HG03460 (cell line): ENCODE data around the gene BICRA.
"Not testable (repeated sequence)": the region's sequence is repeated elsewhere in the genome, so short reads cannot be mapped to it uniquely, and the experiment has no call there.

ENCODE experiments used
- ATAC-seq: cut with Tn5 transposase; IDR thresholded peaks from one replicate; pipeline ENCODE4 v1.9.1; 2021; ENCODE audit not compliant: unreplicated experiment

The BICRA gene

DNA sequence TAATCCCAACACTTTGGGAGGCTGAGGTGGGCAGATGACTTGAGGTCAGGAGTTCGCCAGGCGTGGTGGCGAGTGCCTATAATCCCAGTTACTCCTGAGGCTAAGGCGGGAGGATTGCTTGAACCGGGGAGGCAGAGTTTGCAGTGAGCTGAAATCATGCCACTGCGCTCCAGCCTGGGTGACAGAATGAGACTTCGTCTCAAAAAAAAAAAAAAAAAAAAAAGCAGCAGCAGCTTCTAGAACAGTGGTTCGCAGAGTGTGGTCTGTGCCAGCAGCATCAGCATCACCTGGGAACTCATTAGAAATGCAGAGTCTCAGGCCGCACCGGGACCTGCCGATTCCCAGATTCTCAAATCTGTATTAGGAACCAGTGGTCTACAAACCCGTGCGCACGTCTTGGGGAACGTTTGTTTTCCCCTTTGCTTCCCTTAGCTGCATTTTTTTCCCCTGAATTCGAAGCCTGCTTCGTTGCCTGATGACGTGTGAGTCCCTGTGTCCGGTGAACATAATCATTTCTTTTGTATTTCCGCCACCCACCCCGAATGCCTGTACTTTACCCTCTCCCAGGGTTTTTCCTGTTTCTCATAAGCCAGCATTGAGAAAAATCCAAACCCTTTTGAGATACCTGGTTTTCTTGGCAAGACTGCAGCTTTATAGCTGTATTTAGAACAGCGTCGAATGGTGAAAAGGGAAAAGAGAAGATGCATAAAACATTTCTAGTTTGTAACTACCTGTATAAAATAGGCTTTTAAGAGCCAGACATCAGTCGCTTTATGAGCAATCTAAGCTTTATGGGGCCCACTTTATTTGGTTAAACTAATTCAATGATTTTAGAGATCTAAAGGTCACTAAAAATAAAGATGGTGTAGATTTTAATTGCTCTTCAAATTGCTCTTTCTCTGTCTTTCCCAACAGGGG lies 49.8 kb downstream of the BICRA start:
- ATAC-seq = no peak

DNA sequence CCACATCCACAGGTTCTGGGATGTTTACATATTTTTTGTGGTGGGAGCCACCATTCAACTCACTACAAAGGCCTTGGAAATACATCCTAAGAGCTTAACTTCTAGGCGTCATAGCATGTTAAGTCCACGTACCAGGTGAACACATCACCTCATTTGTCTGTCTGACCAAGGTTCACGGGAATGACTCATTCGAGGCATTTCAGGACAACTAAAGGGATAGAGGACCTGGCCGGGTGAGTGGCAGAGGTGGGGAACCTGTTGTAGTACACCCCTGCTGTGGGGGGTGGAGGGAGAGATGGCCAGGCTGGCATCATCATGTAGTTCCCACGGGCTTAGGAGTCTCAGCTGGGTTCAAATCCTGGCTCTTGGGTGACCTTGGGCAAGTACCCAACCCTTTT lies 51.5 kb downstream of the BICRA start:
- no peak for ATAC-seq

DNA sequence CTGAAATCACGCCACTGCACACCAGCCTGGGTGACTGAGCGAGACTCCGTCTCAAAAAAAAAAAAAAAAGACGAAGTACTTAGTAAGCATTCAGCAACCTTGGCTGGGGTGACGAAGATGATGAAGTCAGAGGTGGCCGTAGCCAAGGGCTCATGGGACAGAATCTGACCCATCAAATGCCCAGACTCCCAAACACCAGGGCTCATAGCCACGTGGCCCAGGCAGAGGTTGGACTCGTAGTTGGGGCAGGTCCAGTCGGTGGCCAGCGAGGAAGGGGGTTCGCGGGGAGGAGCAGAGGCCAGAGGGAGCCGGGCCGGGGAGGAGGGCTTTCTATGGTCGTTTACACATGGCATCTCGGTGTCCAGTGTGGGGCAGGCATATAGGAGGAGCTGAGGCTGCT lies 52.2 kb downstream of the BICRA start:
- no peak for ATAC-seq

DNA sequence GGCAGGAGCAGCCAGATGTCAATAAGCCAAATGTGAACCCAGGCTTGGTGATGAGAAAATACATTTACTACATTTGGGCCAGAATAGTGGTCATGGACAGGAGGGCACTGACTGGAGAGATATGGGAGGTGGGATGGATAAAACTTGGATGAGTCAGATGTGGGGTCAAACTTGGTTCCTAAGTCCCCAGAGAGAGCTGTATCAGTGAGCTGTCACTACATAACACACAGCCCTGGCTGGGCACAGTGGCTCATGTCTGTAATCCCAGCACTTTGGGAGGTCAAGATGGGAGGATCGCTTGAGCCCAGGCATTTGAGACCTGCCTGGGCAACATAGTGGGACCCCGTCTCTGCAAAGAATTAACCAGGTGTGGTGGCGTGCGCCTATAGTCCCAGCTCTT lies 52.7 kb downstream of the BICRA start:
- no peak for ATAC-seq

GRCh38 chr19:47663435-47663910 lies 54.5 kb downstream of the BICRA start:
- ATAC-seq = no peak

DNA sequence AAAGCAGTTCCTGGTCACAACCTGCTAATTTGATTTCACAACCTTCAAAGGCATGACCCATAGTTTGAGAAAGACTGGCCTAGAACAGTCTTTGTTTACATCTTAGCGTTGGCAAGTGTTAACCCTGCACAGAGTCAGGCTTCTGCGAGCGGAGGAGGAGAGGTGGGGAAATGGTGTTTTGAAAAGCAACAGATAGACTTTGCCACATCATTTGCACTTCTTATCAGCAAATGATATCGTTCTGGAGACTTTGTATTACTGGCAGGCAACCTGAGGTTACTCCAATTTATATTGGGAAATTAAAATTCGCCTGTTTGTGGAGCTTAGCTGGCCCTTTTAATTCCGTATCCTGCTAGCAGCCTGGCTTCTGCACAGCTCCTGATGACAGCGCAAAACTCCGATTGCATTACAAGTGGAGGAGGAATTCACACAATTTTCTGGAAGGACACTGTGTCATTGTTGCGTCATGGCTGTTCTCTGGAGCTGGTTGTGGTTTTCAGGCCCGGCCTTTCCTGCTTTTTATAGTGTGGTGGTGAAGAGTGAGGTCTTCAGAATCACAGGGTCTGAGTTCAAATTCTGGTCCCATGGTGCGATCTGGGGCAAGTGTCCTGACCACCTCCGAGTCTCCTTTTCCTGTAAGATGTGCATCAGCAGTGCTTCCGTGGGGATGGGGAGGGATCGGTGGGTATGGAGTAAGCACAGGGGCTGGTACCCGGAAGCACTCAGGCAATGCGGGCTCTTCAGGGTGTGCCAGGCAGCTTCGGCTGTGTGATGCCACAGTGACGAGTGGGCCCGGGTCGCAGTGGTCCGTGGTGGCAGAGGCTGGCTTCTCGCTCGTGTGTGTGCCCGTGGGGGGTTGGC lies 55.2 kb downstream of the BICRA start:
- ATAC-seq = no peak

DNA sequence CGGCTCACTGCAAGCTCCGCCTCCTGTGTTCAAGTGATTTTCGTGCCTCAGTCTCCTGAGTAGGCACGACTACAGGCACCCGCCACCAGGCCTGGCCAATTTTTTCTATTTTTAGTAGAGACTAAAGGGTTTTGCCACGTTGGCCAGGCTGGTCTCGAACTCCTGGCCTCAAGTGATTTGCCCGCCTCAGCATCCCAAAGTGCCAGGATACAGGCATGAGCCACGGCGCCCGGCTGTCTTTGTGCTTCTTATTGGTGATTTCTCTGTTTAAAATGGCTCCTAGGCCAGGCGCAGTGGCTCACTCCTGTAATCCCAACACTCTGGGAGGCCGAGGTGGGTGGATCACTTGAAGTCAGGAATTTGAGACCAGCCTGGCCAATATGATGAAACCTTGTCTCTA lies 59.6 kb downstream of the BICRA start:
- not testable (repeated sequence) for ATAC-seq

- ATAC-seq = no peak
Measured at GRCh38 chr19:47670736-47671135, 61.8 kb downstream of the BICRA start.

DNA sequence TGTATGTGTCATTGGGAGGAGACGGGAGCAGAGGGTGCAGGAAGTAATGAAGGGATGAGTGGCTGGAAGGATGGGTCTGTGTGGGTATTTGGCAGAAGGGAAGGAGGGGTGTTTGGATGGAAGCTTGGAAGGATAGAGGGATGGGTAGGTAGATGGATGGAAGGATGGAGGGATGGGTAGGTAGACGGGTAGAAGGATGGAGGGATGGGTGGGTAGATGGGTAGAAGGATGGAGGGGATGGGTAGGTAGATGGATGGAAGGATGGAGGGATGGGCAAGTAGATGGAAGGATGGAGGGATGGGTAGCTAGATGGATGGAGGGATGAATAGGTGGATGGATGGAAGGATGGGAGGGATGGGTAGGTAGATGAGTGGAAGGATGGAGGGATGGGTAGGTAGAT lies 62.6 kb downstream of the BICRA start:
- no peak for ATAC-seq

DNA sequence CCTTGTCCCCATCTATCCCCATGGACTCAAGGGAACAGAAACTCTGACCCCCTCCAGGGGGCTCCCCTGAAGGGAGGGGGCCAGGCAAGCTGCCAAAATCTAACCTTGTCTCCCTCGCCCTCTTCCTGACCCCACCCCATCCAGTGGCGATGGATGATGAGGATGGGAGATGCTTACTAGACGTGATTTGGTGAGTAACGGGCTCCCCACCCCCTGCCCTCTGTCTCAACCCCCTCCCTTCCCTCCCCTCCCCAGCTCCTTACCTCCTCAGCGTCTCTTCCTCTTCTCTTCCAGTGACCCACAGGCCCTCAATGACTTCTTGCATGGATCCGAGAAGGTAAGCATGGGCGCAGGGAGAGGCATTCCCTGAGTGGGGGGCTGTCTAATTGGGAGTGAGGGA lies 64.5 kb downstream of the BICRA start:
- ATAC-seq = no peak

DNA sequence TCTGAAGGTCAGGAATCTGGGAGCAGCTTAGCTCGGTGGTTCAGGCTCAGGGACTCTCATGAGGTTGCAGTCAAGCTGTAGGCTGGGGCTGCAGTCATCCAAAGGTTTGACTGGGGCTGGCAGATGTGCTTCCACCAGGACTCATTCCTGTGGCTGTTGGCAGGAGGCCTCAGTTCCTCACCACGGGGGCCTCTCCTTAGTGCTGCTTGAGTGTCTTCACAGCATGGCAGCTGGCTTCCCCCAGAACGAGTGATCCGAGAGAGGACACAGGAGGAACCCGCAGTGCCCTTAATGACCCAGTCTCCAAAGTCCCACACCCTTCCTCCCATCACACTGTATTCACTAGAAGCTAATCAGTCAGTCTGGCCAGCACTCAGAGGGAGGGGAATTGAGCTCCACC lies 65.6 kb downstream of the BICRA start:
- no peak for ATAC-seq

GRCh38 chr19:47675271-47675670 lies 66.3 kb downstream of the BICRA start:
- ATAC-seq = no peak

- ATAC-seq = no peak
Measured at GRCh38 chr19:47675859-47676258, 66.9 kb downstream of the BICRA start.

DNA sequence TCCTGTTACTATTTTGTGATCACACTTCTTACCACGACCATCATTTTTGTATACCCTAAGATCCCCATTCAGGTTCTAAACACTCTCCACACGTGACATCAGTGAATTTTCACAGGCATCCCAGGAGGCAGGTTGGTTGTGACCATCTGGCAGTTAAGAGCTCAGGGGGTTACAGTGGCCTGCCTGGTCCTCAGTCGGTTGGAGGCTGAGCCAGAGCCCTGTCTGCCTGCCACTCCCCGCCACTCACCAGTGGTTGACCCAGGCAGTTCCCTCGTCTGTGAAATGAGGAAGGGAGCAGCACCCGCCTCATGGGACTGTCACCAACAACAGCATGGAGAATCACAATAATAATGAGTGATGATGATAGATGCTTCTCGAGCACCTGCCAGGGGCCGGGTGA lies 67.9 kb downstream of the BICRA start:
- no peak for ATAC-seq

DNA sequence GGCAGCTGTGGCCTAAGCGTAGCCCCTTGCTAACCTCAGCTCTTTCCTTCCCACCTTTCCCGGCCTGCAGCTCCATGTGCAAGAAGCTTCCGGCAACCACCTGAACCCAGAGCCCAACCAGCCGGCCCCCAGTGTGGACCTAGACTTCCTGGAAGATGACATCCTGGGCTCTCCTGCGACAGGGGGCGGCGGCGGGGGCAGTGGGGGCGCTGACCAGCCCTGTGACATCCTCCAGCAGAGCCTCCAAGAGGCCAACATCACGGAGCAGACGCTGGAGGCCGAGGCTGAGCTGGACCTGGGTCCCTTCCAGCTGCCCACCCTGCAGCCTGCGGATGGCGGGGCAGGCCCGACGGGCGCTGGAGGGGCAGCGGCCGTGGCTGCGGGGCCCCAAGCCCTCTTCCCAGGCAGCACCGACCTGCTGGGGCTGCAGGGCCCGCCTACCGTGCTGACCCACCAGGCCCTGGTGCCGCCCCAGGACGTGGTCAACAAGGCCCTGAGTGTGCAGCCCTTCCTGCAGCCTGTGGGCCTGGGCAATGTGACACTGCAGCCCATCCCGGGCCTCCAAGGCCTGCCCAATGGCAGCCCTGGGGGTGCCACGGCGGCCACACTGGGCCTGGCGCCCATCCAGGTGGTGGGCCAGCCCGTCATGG lies 70.4 kb downstream of the BICRA start:
- ATAC-seq = no peak

DNA sequence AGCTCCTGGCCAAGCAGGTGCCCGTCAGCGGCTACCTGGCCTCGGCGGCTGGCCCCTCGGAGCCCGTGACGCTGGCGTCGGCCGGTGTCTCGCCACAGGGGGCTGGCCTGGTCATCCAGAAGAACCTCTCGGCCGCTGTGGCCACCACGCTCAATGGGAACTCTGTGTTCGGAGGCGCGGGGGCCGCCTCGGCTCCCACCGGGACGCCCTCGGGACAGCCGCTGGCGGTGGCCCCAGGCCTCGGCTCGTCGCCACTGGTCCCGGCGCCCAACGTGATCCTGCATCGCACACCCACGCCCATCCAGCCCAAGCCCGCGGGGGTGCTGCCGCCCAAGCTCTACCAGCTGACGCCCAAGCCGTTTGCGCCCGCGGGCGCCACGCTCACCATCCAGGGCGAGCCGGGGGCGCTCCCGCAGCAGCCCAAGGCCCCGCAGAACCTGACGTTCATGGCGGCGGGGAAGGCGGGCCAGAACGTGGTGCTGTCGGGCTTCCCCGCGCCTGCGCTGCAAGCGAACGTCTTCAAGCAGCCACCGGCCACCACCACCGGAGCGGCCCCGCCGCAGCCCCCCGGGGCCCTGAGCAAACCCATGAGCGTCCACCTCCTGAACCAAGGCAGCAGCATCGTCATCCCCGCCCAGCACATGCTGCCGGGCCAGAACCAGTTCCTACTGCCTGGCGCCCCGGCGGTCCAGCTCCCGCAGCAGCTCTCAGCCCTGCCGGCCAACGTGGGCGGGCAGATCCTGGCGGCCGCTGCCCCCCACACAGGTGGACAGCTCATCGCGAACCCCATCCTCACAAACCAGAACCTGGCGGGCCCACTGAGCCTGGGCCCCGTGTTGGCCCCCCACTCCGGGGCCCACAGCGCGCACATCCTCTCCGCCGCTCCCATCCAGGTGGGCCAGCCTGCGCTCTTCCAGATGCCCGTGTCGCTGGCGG lies 71.3 kb downstream of the BICRA start:
- no peak for ATAC-seq

DNA sequence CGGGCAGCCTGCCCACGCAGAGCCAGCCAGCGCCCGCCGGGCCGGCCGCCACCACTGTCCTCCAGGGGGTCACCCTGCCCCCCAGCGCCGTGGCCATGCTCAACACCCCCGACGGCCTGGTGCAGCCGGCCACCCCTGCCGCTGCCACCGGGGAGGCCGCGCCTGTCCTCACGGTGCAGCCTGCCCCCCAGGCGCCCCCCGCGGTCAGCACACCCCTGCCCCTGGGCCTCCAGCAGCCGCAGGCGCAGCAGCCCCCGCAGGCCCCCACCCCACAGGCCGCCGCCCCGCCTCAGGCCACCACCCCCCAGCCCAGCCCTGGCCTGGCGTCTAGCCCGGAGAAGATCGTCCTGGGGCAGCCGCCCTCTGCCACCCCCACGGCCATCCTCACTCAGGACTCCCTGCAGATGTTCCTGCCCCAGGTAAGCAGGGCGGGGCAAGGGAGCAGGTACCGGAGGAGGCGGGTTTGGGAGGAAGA lies 72.0 kb downstream of the BICRA start:
- no peak for ATAC-seq

- no peak for ATAC-seq
Measured at GRCh38 chr19:47681388-47681787, 72.5 kb downstream of the BICRA start.

- ATAC-seq = no peak
Measured at GRCh38 chr19:47681936-47682335, 73.0 kb downstream of the BICRA start.

GRCh38 chr19:47682939-47683338 lies 74.0 kb downstream of the BICRA start:
- ATAC-seq = no peak
